VCaP (cell line): ENCODE measurements around the gene OGFOD3.
A peak's percentile ranks its signal among the peaks of the same experiment; 100 is the strongest.
"Not testable (repeated sequence)": the region's sequence is repeated elsewhere in the genome, so short reads cannot be mapped to it uniquely, and the experiment has no call there.

Experiments
- H3K27ac ChIP-seq: fragments of 450-650 bp; 2 replicates; pipeline ENCODE4 v1.5.1; 2017
- TF ChIP-seq, protein P1 (sequence below): fragments of 450-650 bp; conservative IDR thresholded peaks from 2 replicates; pipeline ENCODE4 v1.5.1; 2017; ENCODE audit warnings: mild to moderate bottlenecking, moderate library complexity

OGFOD3 gene

DNA sequence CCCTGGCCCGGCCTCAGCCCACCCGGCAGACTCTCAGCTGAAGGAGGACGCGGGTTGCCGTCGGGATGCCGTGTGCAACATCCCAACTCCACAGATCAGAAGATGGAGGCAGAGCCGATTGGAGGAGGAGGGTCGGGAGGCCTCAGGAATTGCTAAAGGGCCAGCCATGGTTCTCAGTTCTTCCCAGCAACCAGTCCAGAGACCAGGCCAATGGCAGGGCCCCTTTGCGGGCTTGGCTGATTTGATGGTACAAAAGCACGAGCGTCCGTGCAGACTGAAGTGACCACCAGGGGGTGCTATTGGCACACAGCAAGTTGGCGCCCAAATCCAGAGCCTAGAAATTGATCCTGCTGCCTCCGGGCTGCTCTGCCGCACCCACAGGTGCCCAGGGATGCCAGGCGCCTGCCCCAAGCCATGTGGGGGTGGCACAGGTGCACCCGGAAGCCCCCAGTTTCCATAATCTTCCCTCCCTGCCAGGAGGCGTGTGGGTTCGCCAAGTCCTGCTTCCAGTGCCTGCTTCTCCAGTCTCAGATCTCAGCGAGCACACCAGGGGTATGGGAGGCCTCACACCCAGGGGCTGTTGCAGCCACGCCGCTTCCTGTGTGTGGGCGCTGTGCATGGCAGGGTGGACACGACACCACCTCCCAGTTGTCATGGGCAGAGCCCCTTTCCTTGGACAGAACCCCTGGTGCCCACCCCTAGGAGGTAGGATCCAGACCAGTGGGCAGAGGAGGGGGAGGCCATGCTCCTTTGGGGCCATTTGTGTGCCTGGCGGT lies 66.5 kb downstream of the OGFOD3 start:
- TF ChIP-seq, protein P1, sequence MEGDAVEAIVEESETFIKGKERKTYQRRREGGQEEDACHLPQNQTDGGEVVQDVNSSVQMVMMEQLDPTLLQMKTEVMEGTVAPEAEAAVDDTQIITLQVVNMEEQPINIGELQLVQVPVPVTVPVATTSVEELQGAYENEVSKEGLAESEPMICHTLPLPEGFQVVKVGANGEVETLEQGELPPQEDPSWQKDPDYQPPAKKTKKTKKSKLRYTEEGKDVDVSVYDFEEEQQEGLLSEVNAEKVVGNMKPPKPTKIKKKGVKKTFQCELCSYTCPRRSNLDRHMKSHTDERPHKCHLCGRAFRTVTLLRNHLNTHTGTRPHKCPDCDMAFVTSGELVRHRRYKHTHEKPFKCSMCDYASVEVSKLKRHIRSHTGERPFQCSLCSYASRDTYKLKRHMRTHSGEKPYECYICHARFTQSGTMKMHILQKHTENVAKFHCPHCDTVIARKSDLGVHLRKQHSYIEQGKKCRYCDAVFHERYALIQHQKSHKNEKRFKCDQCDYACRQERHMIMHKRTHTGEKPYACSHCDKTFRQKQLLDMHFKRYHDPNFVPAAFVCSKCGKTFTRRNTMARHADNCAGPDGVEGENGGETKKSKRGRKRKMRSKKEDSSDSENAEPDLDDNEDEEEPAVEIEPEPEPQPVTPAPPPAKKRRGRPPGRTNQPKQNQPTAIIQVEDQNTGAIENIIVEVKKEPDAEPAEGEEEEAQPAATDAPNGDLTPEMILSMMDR: peak; percentile 98
- H3K27ac ChIP-seq: peak overlapping the region; percentile 4; the same call in 1 of the 2 replicates

DNA sequence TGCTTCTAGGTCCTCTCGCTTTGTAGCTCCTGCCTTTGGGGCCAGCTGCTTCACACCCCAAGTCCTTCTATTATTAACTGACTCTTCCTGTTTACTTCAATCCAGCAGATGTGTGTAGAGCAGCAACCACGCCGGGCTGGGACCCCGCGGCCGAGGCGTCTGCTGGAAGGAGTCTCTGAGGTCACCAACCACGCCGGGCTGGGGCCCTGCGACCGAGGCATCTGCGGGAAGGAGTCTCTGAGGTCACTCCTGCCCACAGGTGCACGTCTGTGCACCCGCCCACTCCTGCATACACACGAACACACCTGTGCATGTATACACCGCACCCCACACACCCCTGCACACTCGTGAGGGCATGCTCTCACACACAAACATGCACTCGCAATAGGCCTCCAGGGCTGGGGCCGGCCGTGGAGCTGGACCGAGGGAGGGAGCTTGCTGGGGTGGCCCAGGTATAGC lies 67.1 kb downstream of the OGFOD3 start:
- TF ChIP-seq, protein P1: no peak
- H3K27ac ChIP-seq: peak overlapping the region; percentile 4; the same call in 1 of the 2 replicates

- TF ChIP-seq, protein P1: no peak
- H3K27ac ChIP-seq: no peak overlapping the region
Measured at GRCh38 chr17:82350182-82351030, 68.0 kb downstream of the OGFOD3 start.

- TF ChIP-seq, protein P1: no peak
- no peak overlapping the region for H3K27ac ChIP-seq
Measured at GRCh38 chr17:82349287-82349701, 69.1 kb downstream of the OGFOD3 start.

DNA sequence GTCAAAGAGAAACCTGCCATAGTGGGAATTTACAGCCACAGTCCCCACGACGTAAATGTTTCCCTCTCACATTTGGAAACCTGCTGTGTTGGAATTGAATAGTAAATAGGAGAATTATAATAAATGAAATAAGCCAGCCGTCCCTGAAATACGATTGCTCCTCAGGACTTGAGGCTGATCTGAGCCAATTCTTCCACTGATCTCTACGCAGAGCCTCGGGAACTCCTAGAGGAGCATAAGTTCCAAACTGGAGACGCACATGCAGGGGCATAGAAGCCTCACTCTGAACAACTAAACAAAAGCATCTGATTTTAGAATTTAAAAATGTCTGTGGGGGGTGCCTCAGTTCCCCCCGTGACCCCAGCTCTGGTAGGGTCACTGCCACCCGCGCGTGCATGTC lies 69.5 kb downstream of the OGFOD3 start:
- TF ChIP-seq, protein P1: no peak
- no peak overlapping the region for H3K27ac ChIP-seq

- H3K27ac ChIP-seq: no peak overlapping the region
- TF ChIP-seq, protein P1: no peak
Measured at GRCh38 chr17:82348434-82348833, 70.0 kb downstream of the OGFOD3 start.

- not testable (repeated sequence) for H3K27ac ChIP-seq
Measured at GRCh38 chr17:82347994-82348393, 70.4 kb downstream of the OGFOD3 start.
